ENCODE measurements around the gene FOXO1. TPM values are rescaled to one million over a fixed set of nuclear protein-coding genes. Genes with fewer than 3 reads are reported as not detected.

The FOXO1 gene
- total RNA-seq, 1 experiment from 2014 or later: 37.7 TPM

- no peak overlapping the region for H3K27ac Mint-ChIP-seq (ENCODE audit: low read depth, unreplicated experiment)
- peaks cover 84% of the 10 kb centered on the region for H3K36me3 Mint-ChIP-seq (ENCODE audit: insufficient read depth, unreplicated experiment)
- BruUV-seq (replicated peaks): no TSS peak
- H3K27me3 Mint-ChIP-seq (ENCODE audit: insufficient read depth, unreplicated experiment): no peaks in the 10 kb centered on the region
- intact Hi-C loops (cut with micrococcal nuclease): no loop called here
- CTCF ChIA-PET: interaction anchor here (1.0 kb wide), 1 partner anchor 9 kb away, joined by 4 read pairs; no protein-coding TSS in a partner anchor
- POLR2A ChIA-PET: interaction anchor here (0.6 kb wide), 1 partner anchor 8 kb away, joined by 3 read pairs; no protein-coding TSS in a partner anchor
- DNase-seq (ENCODE audit: unreplicated experiment): no peak
- peaks cover 31% of the 10 kb centered on the region for H3K4me1 Mint-ChIP-seq (ENCODE audit: insufficient read depth, unreplicated experiment)
- no peak overlapping the region for H3K4me3 Mint-ChIP-seq (ENCODE audit: unreplicated experiment)
- TF ChIP-seq CTCF (IDR thresholded peaks at IDR 0.05; ENCODE audit: unreplicated experiment): no peak
- no peaks in the 10 kb centered on the region for H3K9me3 Mint-ChIP-seq (ENCODE audit: unreplicated experiment)
Observed at GRCh38 chr13:40626977-40627376, 39.5 kb downstream of the FOXO1 start.

- TF ChIP-seq CTCF (IDR thresholded peaks at IDR 0.05; ENCODE audit: unreplicated experiment): no peak
- DNase-seq (ENCODE audit: unreplicated experiment): no peak
- H3K27me3 Mint-ChIP-seq (ENCODE audit: insufficient read depth, unreplicated experiment): no peaks in the 10 kb centered on the region
- intact Hi-C loops (cut with micrococcal nuclease): no loop called here
- peaks cover 32% of the 10 kb centered on the region for H3K4me1 Mint-ChIP-seq (ENCODE audit: insufficient read depth, unreplicated experiment)
- POLR2A ChIA-PET: interaction anchor here (0.6 kb wide), 1 partner anchor 9 kb away, joined by 3 read pairs; no protein-coding TSS in a partner anchor
- CTCF ChIA-PET: interaction anchor here (0.8 to 1.0 kb wide), 2 partner anchors 8 to 21 kb away, joined by 4 read pairs; no protein-coding TSS in a partner anchor
- no peak overlapping the region for H3K4me3 Mint-ChIP-seq (ENCODE audit: unreplicated experiment)
- no peaks in the 10 kb centered on the region for H3K9me3 Mint-ChIP-seq (ENCODE audit: unreplicated experiment)
- BruUV-seq (replicated peaks): no TSS peak
- peaks cover 82% of the 10 kb centered on the region for H3K36me3 Mint-ChIP-seq (ENCODE audit: insufficient read depth, unreplicated experiment)
- H3K27ac Mint-ChIP-seq (ENCODE audit: low read depth, unreplicated experiment): no peak overlapping the region
Observed at GRCh38 chr13:40626561-40626960, 39.9 kb downstream of the FOXO1 start.

GRCh38 chr13:40624986-40625385, 41.5 kb downstream of the FOXO1 start:
- intact Hi-C loops (cut with micrococcal nuclease): no loop called here
- Mint-ChIP-seq H3K36me3 (ENCODE audit: insufficient read depth, unreplicated experiment) (peaks cover 78% of the 10 kb centered on the region), H3K9me3 (ENCODE audit: unreplicated experiment) (no peaks in the 10 kb centered on the region), H3K27me3 (ENCODE audit: insufficient read depth, unreplicated experiment) (no peaks in the 10 kb centered on the region), H3K4me1 (ENCODE audit: insufficient read depth, unreplicated experiment) (peaks cover 36% of the 10 kb centered on the region), H3K4me3 (ENCODE audit: unreplicated experiment) (no peak overlapping the region), H3K27ac (ENCODE audit: low read depth, unreplicated experiment) (no peak overlapping the region)
- ChIA-PET POLR2A (interaction anchor here (0.6 to 0.8 kb wide), 3 partner anchors 10 to 292 kb away, joined by 3 read pairs; no protein-coding TSS in a partner anchor), CTCF (no interaction called here)
- TF ChIP-seq CTCF (IDR thresholded peaks at IDR 0.05; ENCODE audit: unreplicated experiment): no peak
- no peak for DNase-seq (ENCODE audit: unreplicated experiment)
- BruUV-seq (replicated peaks): no TSS peak

GRCh38 chr13:40624383-40624782, 42.1 kb downstream of the FOXO1 start:
- Mint-ChIP-seq H3K4me3 (ENCODE audit: unreplicated experiment) (no peak overlapping the region), H3K27me3 (ENCODE audit: insufficient read depth, unreplicated experiment) (no peaks in the 10 kb centered on the region), H3K27ac (ENCODE audit: low read depth, unreplicated experiment) (no peak overlapping the region), H3K4me1 (ENCODE audit: insufficient read depth, unreplicated experiment) (peaks cover 42% of the 10 kb centered on the region), H3K9me3 (ENCODE audit: unreplicated experiment) (no peaks in the 10 kb centered on the region), H3K36me3 (ENCODE audit: insufficient read depth, unreplicated experiment) (peaks cover 78% of the 10 kb centered on the region)
- DNase-seq (ENCODE audit: unreplicated experiment): no peak
- ChIA-PET CTCF (interaction anchor here (0.6 kb wide), 1 partner anchor 407 kb away, joined by 3 read pairs; no protein-coding TSS in a partner anchor), POLR2A (interaction anchor here (0.6 to 0.8 kb wide), 3 partner anchors 9 to 291 kb away, joined by 3 read pairs; no protein-coding TSS in a partner anchor)
- TF ChIP-seq CTCF (IDR thresholded peaks at IDR 0.05; ENCODE audit: unreplicated experiment): no peak
- BruUV-seq (replicated peaks): no TSS peak
- intact Hi-C loops (cut with micrococcal nuclease): no loop called here
